ENCODE data around the gene MPHOSPH9. TPM values are rescaled to one million over a fixed set of nuclear protein-coding genes. Genes with fewer than 3 reads are reported as not detected.

The MPHOSPH9 gene
- total RNA-seq, 1 experiment from 2014 or later, result 60.5 TPM

DNA sequence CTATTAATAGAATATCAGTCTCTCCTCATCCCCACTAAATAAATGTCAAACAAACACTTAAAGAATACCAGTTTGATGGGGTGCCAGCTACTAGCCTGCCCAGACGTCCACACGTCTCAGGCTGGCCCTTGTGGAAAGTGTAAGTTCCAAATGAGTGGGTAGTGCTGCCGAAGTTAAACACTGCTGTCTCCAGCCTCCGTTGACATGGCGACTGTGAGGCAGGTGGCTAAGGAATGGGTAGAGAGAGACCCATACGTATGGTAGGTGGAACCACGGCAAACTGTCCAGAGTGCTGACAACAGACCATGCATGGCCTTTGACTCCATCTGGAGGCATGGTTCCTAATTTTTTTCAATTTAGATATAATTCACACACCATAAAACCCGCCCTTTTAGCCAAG lies 119.9 kb downstream of the MPHOSPH9 start:
- Mint-ChIP-seq H3K9me3 (no peaks in the 10 kb centered on the region), H3K27me3 (ENCODE audit: low read depth) (peaks cover 65% of the 10 kb centered on the region), H3K4me3 (no peak overlapping the region), H3K27ac (no peak overlapping the region), H3K4me1 (peaks cover 10 to 20% of the 10 kb centered on the region in 2 experiments), H3K36me3 (ENCODE audit: insufficient read depth in 1 of 3, low read depth in 3 of 3) (no peaks in the 10 kb centered on the region)
- TF ChIP-seq, protein P1, sequence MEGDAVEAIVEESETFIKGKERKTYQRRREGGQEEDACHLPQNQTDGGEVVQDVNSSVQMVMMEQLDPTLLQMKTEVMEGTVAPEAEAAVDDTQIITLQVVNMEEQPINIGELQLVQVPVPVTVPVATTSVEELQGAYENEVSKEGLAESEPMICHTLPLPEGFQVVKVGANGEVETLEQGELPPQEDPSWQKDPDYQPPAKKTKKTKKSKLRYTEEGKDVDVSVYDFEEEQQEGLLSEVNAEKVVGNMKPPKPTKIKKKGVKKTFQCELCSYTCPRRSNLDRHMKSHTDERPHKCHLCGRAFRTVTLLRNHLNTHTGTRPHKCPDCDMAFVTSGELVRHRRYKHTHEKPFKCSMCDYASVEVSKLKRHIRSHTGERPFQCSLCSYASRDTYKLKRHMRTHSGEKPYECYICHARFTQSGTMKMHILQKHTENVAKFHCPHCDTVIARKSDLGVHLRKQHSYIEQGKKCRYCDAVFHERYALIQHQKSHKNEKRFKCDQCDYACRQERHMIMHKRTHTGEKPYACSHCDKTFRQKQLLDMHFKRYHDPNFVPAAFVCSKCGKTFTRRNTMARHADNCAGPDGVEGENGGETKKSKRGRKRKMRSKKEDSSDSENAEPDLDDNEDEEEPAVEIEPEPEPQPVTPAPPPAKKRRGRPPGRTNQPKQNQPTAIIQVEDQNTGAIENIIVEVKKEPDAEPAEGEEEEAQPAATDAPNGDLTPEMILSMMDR (conservative IDR thresholded peaks at IDR 0.05), result no peak
- H3K9ac ChIP-seq (ENCODE audit: extremely low read depth, insufficient read length, low read length), result no peak overlapping the region
- no peak overlapping the region for H3K4me2 ChIP-seq (ENCODE audit: insufficient read depth, insufficient read length, low read length)
- no peak overlapping the region for H4K5ac ChIP-seq (ENCODE audit: insufficient read length, low read depth, low read length)
- no peak overlapping the region for H2BK12ac ChIP-seq (ENCODE audit: insufficient read length, low read depth, low read length)
- H3K23ac ChIP-seq (ENCODE audit: insufficient read length, low read depth, low read length), result no peak overlapping the region
- no peak overlapping the region for H3K56ac ChIP-seq (ENCODE audit: insufficient read length, low read depth, low read length)
- DNase-seq, result no peak
- H2BK5ac ChIP-seq (ENCODE audit: insufficient read length, low read length), result no peak overlapping the region
- H3K4ac ChIP-seq (ENCODE audit: low read depth, low read length), result no peak overlapping the region
- no peaks in the 10 kb centered on the region for H3K79me1 ChIP-seq (ENCODE audit: insufficient read depth, low read depth, low read length, poor library complexity, severe bottlenecking)
- no peak overlapping the region for H2BK15ac ChIP-seq (ENCODE audit: low read depth, low read length)
- no peak overlapping the region; the same call in 1 of the 2 replicates for H3K14ac ChIP-seq (ENCODE audit: insufficient read depth, low read length)
- no peaks in the 10 kb centered on the region for H3K23me2 ChIP-seq (ENCODE audit: insufficient read length, low read depth, low read length, poor library complexity, severe bottlenecking)
- H2BK20ac ChIP-seq (ENCODE audit: low read depth, low read length, poor library complexity, severe bottlenecking), result no peak overlapping the region
- no peaks in the 10 kb centered on the region for H3K27me3 ChIP-seq (ENCODE audit: insufficient read depth, low read length)
- H3K79me2 ChIP-seq (ENCODE audit: insufficient read depth, low read length), result no peaks in the 10 kb centered on the region
- no peak overlapping the region for H3T11ph ChIP-seq (ENCODE audit: low read length)
- H3K9me3 ChIP-seq (ENCODE audit: control insufficient read depth, low read depth, low read length), result no peaks in the 10 kb centered on the region
- H4K8ac ChIP-seq (replicated peaks; ENCODE audit: insufficient read length, low read depth, low read length), result no peak overlapping the region
- H2BK120ac ChIP-seq (ENCODE audit: low read depth, low read length, poor library complexity, severe bottlenecking), result no peak overlapping the region
- no peak overlapping the region for H2AFZ ChIP-seq (ENCODE audit: low read length)
- no peak overlapping the region for H4K91ac ChIP-seq (ENCODE audit: insufficient read length, low read depth, low read length)
- no CpG with 5 or more reads among the region's 8 CpGs for WGBS (ENCODE audit: extremely low coverage, insufficient read length, low lambda C conversion rate)
- H2AK5ac ChIP-seq (ENCODE audit: insufficient read length, low read length), result no peak overlapping the region
- no peaks in the 10 kb centered on the region for H3K4me1 ChIP-seq (ENCODE audit: insufficient read depth, low read length)
- no peak overlapping the region for H3K18ac ChIP-seq (ENCODE audit: insufficient read length, low read depth, low read length)
- no peaks in the 10 kb centered on the region for H4K20me1 ChIP-seq (ENCODE audit: control insufficient read depth, insufficient read depth, insufficient read length)
- no peak overlapping the region for H3K27ac ChIP-seq (ENCODE audit: insufficient read length, low read depth, low read length)
